A673 (cell line): ENCODE measurements around the gene FNDC5.

Source experiments
- EZH2 ChIP-seq: fragments of 200-600 bp; sonication (generic); IDR thresholded peaks from 2 replicates; pipeline ENCODE4 v1.6.1; 2017; ENCODE audit warnings: borderline replicate concordance, low read depth, mild to moderate bottlenecking, mixed read lengths, antibody characterized with exemption, low read length; ENCODE audit not compliant: poor library complexity, severe bottlenecking
- TF ChIP-seq, protein P1 (sequence below): fragments of 300-800, 200-600 bp; sonication (generic); conservative IDR thresholded peaks from 2 replicates; pipeline ENCODE4 v1.5.1; 2017; ENCODE audit warnings: low read depth, mild to moderate bottlenecking, antibody characterized with exemption, low read length, moderate library complexity, mixed read lengths

DNA sequence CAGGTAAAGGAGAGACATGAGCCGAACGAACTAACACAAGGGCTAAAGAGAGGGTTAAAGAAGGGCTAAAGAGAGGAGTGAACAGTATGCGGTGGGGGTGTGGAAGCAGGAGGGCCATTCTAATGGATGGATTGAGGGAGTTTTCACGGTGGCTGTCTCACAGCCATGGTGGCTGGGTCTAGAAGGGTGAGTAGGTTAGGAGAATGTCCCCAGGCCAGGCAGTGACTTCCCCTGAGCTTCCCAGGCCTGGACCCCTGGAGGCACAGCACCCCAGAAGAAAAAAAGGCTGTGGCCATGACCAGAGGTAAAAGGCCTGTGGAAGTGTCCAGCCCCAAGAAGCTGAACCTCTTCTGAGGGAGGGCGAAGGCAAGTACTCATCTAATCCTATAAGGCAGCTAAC, 3.6 kb downstream of the FNDC5 start:
- TF ChIP-seq EZH2, result no peak
- TF ChIP-seq, protein P1, sequence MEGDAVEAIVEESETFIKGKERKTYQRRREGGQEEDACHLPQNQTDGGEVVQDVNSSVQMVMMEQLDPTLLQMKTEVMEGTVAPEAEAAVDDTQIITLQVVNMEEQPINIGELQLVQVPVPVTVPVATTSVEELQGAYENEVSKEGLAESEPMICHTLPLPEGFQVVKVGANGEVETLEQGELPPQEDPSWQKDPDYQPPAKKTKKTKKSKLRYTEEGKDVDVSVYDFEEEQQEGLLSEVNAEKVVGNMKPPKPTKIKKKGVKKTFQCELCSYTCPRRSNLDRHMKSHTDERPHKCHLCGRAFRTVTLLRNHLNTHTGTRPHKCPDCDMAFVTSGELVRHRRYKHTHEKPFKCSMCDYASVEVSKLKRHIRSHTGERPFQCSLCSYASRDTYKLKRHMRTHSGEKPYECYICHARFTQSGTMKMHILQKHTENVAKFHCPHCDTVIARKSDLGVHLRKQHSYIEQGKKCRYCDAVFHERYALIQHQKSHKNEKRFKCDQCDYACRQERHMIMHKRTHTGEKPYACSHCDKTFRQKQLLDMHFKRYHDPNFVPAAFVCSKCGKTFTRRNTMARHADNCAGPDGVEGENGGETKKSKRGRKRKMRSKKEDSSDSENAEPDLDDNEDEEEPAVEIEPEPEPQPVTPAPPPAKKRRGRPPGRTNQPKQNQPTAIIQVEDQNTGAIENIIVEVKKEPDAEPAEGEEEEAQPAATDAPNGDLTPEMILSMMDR, result no peak
